A549 treated with AZD2906 at 1 μM for 4 hours (cell line): Measurements from ENCODE around the gene SLC35A4. TPM values are rescaled to one million over a fixed set of nuclear protein-coding genes. Genes with fewer than 3 reads are reported as not detected.

Experiments used
- total RNA-seq: library from RNA; stranded (reverse); fragments of 200-300 nt; extraction: Qiagen RNA extraction; gene quantifications from 5 replicates; pipeline ENCODE4 v1.2.3, GENCODE V29; 2022

The SLC35A4 gene
- total RNA-seq: 75.7 to 87.0 TPM (median 80.0 TPM) in 5 replicates

GRCh38 chr5:140564196-140565023 lies at the start of gene SLC35A4, which contains the start of gene APBB3:
Gene SLC35A4, plus strand, starts transcription at chr5:140564828. Its CDS starts 2,342 bp downstream, at chr5:140567170.
Gene APBB3, minus strand, starts transcription at chr5:140564598. Its CDS starts 353 bp downstream, at chr5:140564245.

GRCh38 chr5:140547508-140548299 lies 16.9 kb upstream of the SLC35A4 start, which contains the start of gene EIF4EBP3:
Gene EIF4EBP3, plus strand, starts transcription at chr5:140547662. Its CDS starts 76 bp downstream, at chr5:140547738.

GRCh38 chr5:140557136-140557805 lies 7.4 kb upstream of the SLC35A4 start, which contains the start of gene SRA1:
Gene SRA1, minus strand, starts transcription at chr5:140557473. Its CDS starts 21 bp downstream, at chr5:140557452.

Other genes with a start within 250 kb of the SLC35A4 start
- 5.7 to 7.7 TPM (median 6.5 TPM) in 5 replicates for gene HBEGF, start 218.2 kb upstream of the SLC35A4 start, total RNA-seq
- gene SLC4A9, start 204.6 kb upstream of the SLC35A4 start, total RNA-seq: 0.02 to 0.03 TPM in 2 of 5 replicates, not detected in the others
- 41.8 to 52.0 TPM (median 47.5 TPM) in 5 replicates for gene ANKHD1, start 163.0 kb upstream of the SLC35A4 start, total RNA-seq
- gene EIF4EBP3, start 17.2 kb upstream of the SLC35A4 start, total RNA-seq: 1.4 to 3.2 TPM (median 2.3 TPM) in 5 replicates
- 36.5 to 50.1 TPM (median 40.3 TPM) in 5 replicates for gene SRA1, start 7.4 kb upstream of the SLC35A4 start, total RNA-seq
- gene APBB3, start 230 bp upstream of the SLC35A4 start, total RNA-seq: 3.6 to 7.1 TPM (median 5.5 TPM) in 5 replicates
- gene CD14, start 68.3 kb downstream of the SLC35A4 start, total RNA-seq: 3.2 to 4.2 TPM (median 4.0 TPM) in 5 replicates
- 10.6 to 14.5 TPM (median 12.3 TPM) in 5 replicates for gene TMCO6, start 74.6 kb downstream of the SLC35A4 start, total RNA-seq
- 100 to 127 TPM (median 113 TPM) in 5 replicates for gene NDUFA2, start 82.8 kb downstream of the SLC35A4 start, total RNA-seq
- gene IK, start 83.0 kb downstream of the SLC35A4 start, total RNA-seq: 84.1 to 119 TPM (median 90.9 TPM) in 5 replicates
- 27.3 to 29.3 TPM (median 27.7 TPM) in 5 replicates for gene WDR55, start 100.1 kb downstream of the SLC35A4 start, total RNA-seq
- 0.42 to 0.92 TPM (median 0.60 TPM) in 5 replicates for gene DND1, start 108.7 kb downstream of the SLC35A4 start, total RNA-seq
- gene HARS1, start 126.5 kb downstream of the SLC35A4 start, total RNA-seq: 71.6 to 81.2 TPM (median 75.8 TPM) in 5 replicates
- 34.5 to 42.0 TPM (median 36.8 TPM) in 5 replicates for gene HARS2, start 126.6 kb downstream of the SLC35A4 start, total RNA-seq
- gene ZMAT2, start 135.6 kb downstream of the SLC35A4 start, total RNA-seq: 77.3 to 107 TPM (median 81.6 TPM) in 5 replicates
- 0.14 to 0.26 TPM (median 0.22 TPM) in 5 replicates for gene PCDHA1, start 221.3 kb downstream of the SLC35A4 start, total RNA-seq
- 0.02 to 0.09 TPM (median 0.06 TPM) in 5 replicates for gene PCDHA2, start 230.0 kb downstream of the SLC35A4 start, total RNA-seq
- 0.82 to 1.0 TPM (median 0.93 TPM) in 5 replicates for gene PCDHA3, start 236.2 kb downstream of the SLC35A4 start, total RNA-seq
- gene PCDHA4, start 242.2 kb downstream of the SLC35A4 start, total RNA-seq: 1.5 to 2.0 TPM (median 1.8 TPM) in 5 replicates